Caki2 (cell line): ENCODE measurements around the gene SYVN1. TPM values are rescaled to one million over a fixed set of nuclear protein-coding genes. Genes with fewer than 3 reads are reported as not detected.
A peak's percentile ranks its signal among the peaks of the same experiment; 100 is the strongest.

ENCODE experiments used
- DNase-seq: peaks from one replicate; pipeline ENCODE4 v3.0.0-alpha.2; 2015; ENCODE audit warnings: low read depth
- in situ Hi-C: cut with HindIII; loops from 2 replicates; pipeline ENCODE4 v1.10.0; 2016; ENCODE audit warnings: low sequenced_read_pairs, low pct_unique_long_range_greater_than_20kb, mixed read lengths
- total RNA-seq: library from RNA; depleted of rRNA; stranded (reverse); fragments of >200 nt; shearing (Covaris generic); gene quantifications from 2 replicates; pipeline ENCODE4 v1.2.3, GENCODE V29; 2014; ENCODE audit warnings: low replicate concordance; rRNA removed

Gene SYVN1
- total RNA-seq, 1 experiment from 2014 or later, result 4.3 TPM

DNA sequence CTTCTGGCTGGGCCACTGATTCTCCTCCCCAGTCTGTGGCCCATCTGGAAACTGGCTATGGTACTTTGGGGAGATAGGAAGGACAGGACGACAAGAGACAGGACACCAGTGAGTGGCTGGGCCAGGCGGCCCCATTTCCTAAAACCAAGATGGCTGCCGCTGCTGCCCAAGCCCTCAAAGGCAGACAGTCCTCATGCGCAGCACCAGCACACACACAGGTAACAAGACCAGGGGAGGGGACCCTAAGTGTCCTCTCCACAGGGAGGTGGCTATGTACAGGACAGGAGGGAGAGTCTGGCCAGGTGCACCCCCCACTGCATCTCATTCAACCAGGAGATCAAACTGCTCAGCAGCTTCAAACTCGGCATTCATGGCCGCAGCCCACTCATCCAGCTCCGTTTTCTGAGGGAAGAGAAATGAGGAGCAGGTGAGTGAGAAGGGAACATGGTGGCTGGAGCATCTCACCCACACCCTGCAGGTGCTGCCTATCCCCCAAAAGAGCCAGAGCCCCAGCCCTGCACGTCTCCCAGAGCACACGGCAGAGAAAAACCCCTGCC lies 55.5 kb downstream of the SYVN1 start:
- DNase-seq, result no peak
- in situ Hi-C loops, result no loop called here

DNA sequence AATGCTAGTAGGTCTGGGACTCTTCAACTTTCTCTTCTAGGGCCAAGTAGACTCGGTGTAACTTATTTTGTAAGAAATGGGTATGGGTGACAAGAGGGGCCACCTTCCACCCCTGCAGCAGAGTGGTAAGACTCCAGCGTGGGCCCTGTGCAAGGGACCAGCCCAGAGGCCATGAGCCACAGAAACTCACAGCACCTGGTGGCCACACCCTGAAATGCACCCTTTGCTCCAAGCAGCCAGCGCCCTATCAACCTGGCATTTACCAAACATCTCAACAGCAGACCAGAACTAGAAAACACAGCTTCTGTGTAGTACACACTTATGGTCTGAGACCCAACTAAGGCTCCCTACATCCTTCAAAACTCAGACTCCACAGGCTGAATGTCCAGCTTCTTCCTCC lies 56.2 kb downstream of the SYVN1 start:
- in situ Hi-C loops, result no loop called here

DNA sequence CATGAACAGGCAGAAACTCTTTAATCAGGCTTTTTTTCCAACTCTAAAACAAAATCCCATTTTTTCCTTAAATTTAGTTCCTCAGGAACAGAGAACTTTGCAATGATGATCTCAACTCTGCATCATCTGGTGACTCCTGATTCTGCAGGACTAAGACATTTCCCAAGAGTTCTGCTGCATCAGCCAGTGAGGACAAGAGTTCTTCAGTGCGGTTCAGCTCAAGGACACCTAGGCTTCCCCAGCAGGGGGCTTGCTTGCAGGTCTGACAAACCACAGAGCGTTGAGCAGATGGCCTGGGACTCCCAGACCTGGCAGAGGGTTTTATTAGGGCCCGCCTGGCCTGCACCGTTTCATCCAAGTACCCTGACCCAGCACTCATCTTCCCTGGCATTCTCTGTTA lies 56.9 kb downstream of the SYVN1 start:
- in situ Hi-C loops, result no loop called here
- DNase-seq, result no peak

More for the DNA sequence above, 56.2 kb downstream of the SYVN1 start:
- peak; percentile 17 for DNase-seq

Other genes starting within 250 kb of the SYVN1 start
- 4.8 and 11.1 TPM in 2 replicates for gene ATG2A, start 217.3 kb downstream of the SYVN1 start, total RNA-seq
- gene PPP2R5B, start 209.8 kb downstream of the SYVN1 start, total RNA-seq, result 13.2 and 16.0 TPM in 2 replicates
- gene GPHA2, start 198.6 kb downstream of the SYVN1 start, total RNA-seq, result not detected in 2 replicates
- gene MAJIN, start 162.4 kb downstream of the SYVN1 start, total RNA-seq, result 0.38 TPM in 1 of 2 replicates, not detected in the other
- 2.3 TPM in 1 of 2 replicates, not detected in the other for gene BATF2, start 137.5 kb downstream of the SYVN1 start, total RNA-seq
- gene ARL2, start 120.4 kb downstream of the SYVN1 start, total RNA-seq, result 118 and 140 TPM in 2 replicates
- gene SNX15, start 107.1 kb downstream of the SYVN1 start, total RNA-seq, result 14.2 and 16.8 TPM in 2 replicates
- gene SAC3D1, start 93.3 kb downstream of the SYVN1 start, total RNA-seq, result 63.6 and 72.7 TPM in 2 replicates
- gene NAALADL1, start 76.0 kb downstream of the SYVN1 start, total RNA-seq, result 0.88 TPM in 1 of 2 replicates, not detected in the other
- gene CDCA5, start 50.5 kb downstream of the SYVN1 start, total RNA-seq, result 41.7 and 63.4 TPM in 2 replicates
- 39.6 and 78.3 TPM in 2 replicates for gene ZFPL1, start 50.3 kb downstream of the SYVN1 start, total RNA-seq
- 115 and 146 TPM in 2 replicates for gene VPS51, start 38.3 kb downstream of the SYVN1 start, total RNA-seq
- gene TM7SF2, start 22.6 kb downstream of the SYVN1 start, total RNA-seq, result 8.1 and 19.1 TPM in 2 replicates
- 11.4 and 16.5 TPM in 2 replicates for gene ZNHIT2, start 16.8 kb downstream of the SYVN1 start, total RNA-seq
- 139 and 153 TPM in 2 replicates for gene FAU, start 12.4 kb downstream of the SYVN1 start, total RNA-seq
- gene MRPL49, start 12.2 kb downstream of the SYVN1 start, total RNA-seq, result 66.7 and 84.9 TPM in 2 replicates
- gene SPDYC, start 35.7 kb upstream of the SYVN1 start, total RNA-seq, result not detected in 2 replicates
- 67.8 and 128 TPM in 2 replicates for gene CAPN1, start 47.4 kb upstream of the SYVN1 start, total RNA-seq
- 8.7 and 15.5 TPM in 2 replicates for gene POLA2, start 127.4 kb upstream of the SYVN1 start, total RNA-seq
- gene CDC42EP2, start 180.3 kb upstream of the SYVN1 start, total RNA-seq, result 4.6 TPM in 1 of 2 replicates, not detected in the other
- gene DPF2, start 199.3 kb upstream of the SYVN1 start, total RNA-seq, result 29.8 and 61.4 TPM in 2 replicates
- 0.23 and 1.5 TPM in 2 replicates for gene TIGD3, start 220.2 kb upstream of the SYVN1 start, total RNA-seq
- 1.1 and 2.3 TPM in 2 replicates for gene SLC25A45, start 248.1 kb upstream of the SYVN1 start, total RNA-seq